GM23338 (cell line): Measurements from ENCODE around the gene NEO1. TPM values are rescaled to one million over a fixed set of nuclear protein-coding genes. Genes with fewer than 3 reads are reported as not detected.

Experiments used
- ATAC-seq: fragments of 200-7000 bp; cut with Tn5 transposase; 3 replicates; pipeline ENCODE4 v1.9.1; 2020
- DNase-seq: peaks from one replicate; pipeline ENCODE4 v3.0.0-alpha.2; 2015; ENCODE audit warnings: low spot score
- H2AFZ ChIP-seq: fragments of 200-600 bp; sonication (generic); 2 replicates; pipeline ENCODE4 v1.8.0; 2016; ENCODE audit warnings: antibody characterized with exemption, mild to moderate bottlenecking, moderate library complexity
- H3F3A ChIP-seq: fragments of 200-600 bp; sonication (generic); replicated peaks from 2 replicates; pipeline ENCODE4 v1.8.0; 2017; ENCODE audit warnings: antibody characterized with exemption, mixed run types, low read depth
- H3K27ac ChIP-seq: fragments of 200-600 bp; sonication (generic); 2 replicates; pipeline ENCODE4 v1.6.1; 2016; ENCODE audit warnings: low read depth
- H3K27me3 ChIP-seq: fragments of 200-600 bp; sonication (generic); 2 replicates; pipeline ENCODE4 v1.8.0; 2016; ENCODE audit warnings: mild to moderate bottlenecking, mixed run types, moderate library complexity; ENCODE audit not compliant: insufficient read depth
- H3K36me3 ChIP-seq: fragments of 200-600 bp; sonication (generic); 2 replicates; pipeline ENCODE4 v1.8.0; 2016; ENCODE audit warnings: mild to moderate bottlenecking; ENCODE audit not compliant: insufficient read depth
- H3K4me1 ChIP-seq: fragments of 200-600 bp; sonication (generic); 2 replicates; pipeline ENCODE4 v1.8.0; 2016; ENCODE audit warnings: mild to moderate bottlenecking, moderate library complexity; ENCODE audit not compliant: insufficient read depth
- H3K4me2 ChIP-seq: fragments of 200-600 bp; sonication (generic); 2 replicates; pipeline ENCODE4 v1.7.1; 2017; ENCODE audit warnings: mixed run types
- H3K4me3 ChIP-seq: fragments of 200-600 bp; sonication (generic); 2 replicates; pipeline ENCODE4 v1.6.1; 2016; ENCODE audit warnings: mixed run types
- H3K79me2 ChIP-seq: fragments of 200-600 bp; sonication (generic); replicated peaks from 2 replicates; pipeline ENCODE4 v1.8.0; 2017; ENCODE audit warnings: mild to moderate bottlenecking; ENCODE audit not compliant: insufficient read depth
- H3K9me2 ChIP-seq: fragments of 200-600 bp; sonication (generic); 2 replicates; pipeline ENCODE4 v1.8.0; 2017; ENCODE audit not compliant: insufficient read depth
- H4K20me1 ChIP-seq: fragments of 200-600 bp; sonication (generic); replicated peaks from 2 replicates; pipeline ENCODE4 v1.8.0; 2017; ENCODE audit warnings: mild to moderate bottlenecking; ENCODE audit not compliant: insufficient read depth
- H3K27ac Mint-ChIP-seq: 2 replicates; pipeline ENCODE4 v1.8.0; 2020; ENCODE audit warnings: inconsistent platforms, mild to moderate bottlenecking, moderate library complexity, mixed read lengths
- H3K27me3 Mint-ChIP-seq: 3 replicates; pipeline ENCODE4 v1.8.0; 2022; ENCODE audit warnings: low read depth, mild to moderate bottlenecking, moderate library complexity, mixed read lengths, inconsistent platforms; ENCODE audit not compliant: insufficient read depth, poor library complexity
- H3K36me3 Mint-ChIP-seq: 3 replicates; pipeline ENCODE4 v1.8.0; 2021; ENCODE audit warnings: low read depth, mild to moderate bottlenecking, inconsistent platforms, moderate library complexity, mixed read lengths
- H3K4me1 Mint-ChIP-seq: 3 replicates; pipeline ENCODE4 v1.8.0; 2020; ENCODE audit warnings: mild to moderate bottlenecking, inconsistent platforms, mixed read lengths
- H3K4me3 Mint-ChIP-seq: 3 replicates; pipeline ENCODE4 v1.8.0; 2021; ENCODE audit warnings: moderate library complexity, mild to moderate bottlenecking, inconsistent platforms, mixed read lengths
- H3K9me3 Mint-ChIP-seq: 3 replicates; pipeline ENCODE4 v1.8.0; 2020; ENCODE audit warnings: moderate library complexity, mild to moderate bottlenecking, inconsistent platforms, mixed read lengths
- CREB1 ChIP-seq: fragments of 250-450 bp; sonication (Bioruptor Pico); IDR thresholded peaks from 2 replicates; pipeline ENCODE4 v1.5.0; 2020; ENCODE audit warnings: low read depth, mild to moderate bottlenecking, moderate library complexity
- EZH2 ChIP-seq: fragments of 200-600 bp; sonication (generic); IDR thresholded peaks from one replicate; pipeline ENCODE4 v1.8.0; 2017; ENCODE audit warnings: antibody characterized with exemption, mild to moderate bottlenecking, low read depth; ENCODE audit not compliant: unreplicated experiment
- EZH2phosphoT487 ChIP-seq: fragments of 200-600 bp; sonication (generic); IDR thresholded peaks from one replicate; pipeline ENCODE4 v1.8.1; 2018; ENCODE audit warnings: antibody characterized with exemption; ENCODE audit not compliant: unreplicated experiment
- JUNB ChIP-seq: IDR thresholded peaks from one replicate; pipeline ENCODE4 v1.6.1; 2016; ENCODE audit warnings: antibody characterized with exemption; ENCODE audit not compliant: unreplicated experiment
- NANOG ChIP-seq: IDR thresholded peaks from 2 replicates; pipeline ENCODE4 v1.6.1; 2016; ENCODE audit warnings: antibody characterized with exemption, borderline replicate concordance
- POLR2AphosphoS5 ChIP-seq: IDR thresholded peaks from 2 replicates; pipeline ENCODE4 v1.6.1; 2016; ENCODE audit warnings: antibody characterized with exemption, low read depth
- STAT1 ChIP-seq: IDR thresholded peaks from one replicate; pipeline ENCODE4 v1.6.1; 2016; ENCODE audit warnings: antibody characterized with exemption; ENCODE audit not compliant: unreplicated experiment
- ZNF114 ChIP-seq: fragments of 250-450 bp; sonication (Bioruptor Pico); IDR thresholded peaks from 2 replicates; pipeline ENCODE4 v1.5.0; 2020; ENCODE audit warnings: mild to moderate bottlenecking, moderate library complexity
- ZNF331 ChIP-seq: fragments of 250-450 bp; sonication (Bioruptor Pico); IDR thresholded peaks from 2 replicates; pipeline ENCODE4 v1.5.0; 2020; ENCODE audit warnings: low read depth, mild to moderate bottlenecking, moderate library complexity
- polyA plus RNA-seq: library from polyadenylated mRNA; unstranded; fragments of >200 nt; fragmentation: Nextera tagmentation; extraction: Ambion mirVana; gene quantifications from 2 replicates; pipeline ENCODE4 v1.2.1, GENCODE V29; 2016
- total RNA-seq: library from RNA; depleted of rRNA; stranded (reverse); fragments of >200 nt; shearing (Covaris generic); gene quantifications from 2 replicates; pipeline ENCODE4 v1.2.3, GENCODE V29; 2014
- TF ChIP-seq, protein P1 (sequence below), 2 experiments: fragments of 200-600 bp in 1 of 2; sonication (generic) in 1 of 2; conservative IDR thresholded peaks; 2 replicates each; pipeline versions ENCODE4 v1.5.1 to v1.6.1; 2016 to 2017; ENCODE audit warnings: antibody characterized with exemption in 2 of 2, low read depth in 2 of 2, mild to moderate bottlenecking in 2 of 2, moderate library complexity in 1 of 2
- TF ChIP-seq, protein P2 (sequence below): IDR thresholded peaks from one replicate; pipeline ENCODE4 v1.6.1; 2018; ENCODE audit warnings: antibody characterized with exemption; ENCODE audit not compliant: unreplicated experiment

The NEO1 gene
- total and polyA plus RNA-seq, 2 experiments from 2014 or later, result 8.4 to 45.8 TPM

DNA sequence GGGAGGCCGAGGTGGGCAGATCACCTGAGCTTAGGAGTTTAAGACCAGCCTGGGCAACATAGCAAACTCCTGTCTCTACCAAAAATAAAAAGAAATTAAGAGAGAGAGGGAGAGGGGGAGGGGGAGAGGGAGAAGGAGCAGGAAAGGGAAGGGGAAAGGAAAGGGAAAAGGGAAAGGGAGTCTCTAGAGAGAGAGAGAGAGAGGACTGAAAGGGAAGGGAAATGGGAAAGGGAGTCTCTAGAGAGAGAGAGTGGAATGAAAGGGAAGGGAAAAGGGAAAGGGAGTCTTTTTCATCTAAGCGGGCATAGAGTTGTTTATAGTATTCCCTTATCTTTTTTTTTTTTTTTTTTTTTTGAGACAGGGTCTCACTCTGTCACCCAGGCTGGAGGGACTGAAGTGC, 148.1 kb downstream of the NEO1 start:
- no peak overlapping the region for H3K27ac Mint-ChIP-seq

DNA sequence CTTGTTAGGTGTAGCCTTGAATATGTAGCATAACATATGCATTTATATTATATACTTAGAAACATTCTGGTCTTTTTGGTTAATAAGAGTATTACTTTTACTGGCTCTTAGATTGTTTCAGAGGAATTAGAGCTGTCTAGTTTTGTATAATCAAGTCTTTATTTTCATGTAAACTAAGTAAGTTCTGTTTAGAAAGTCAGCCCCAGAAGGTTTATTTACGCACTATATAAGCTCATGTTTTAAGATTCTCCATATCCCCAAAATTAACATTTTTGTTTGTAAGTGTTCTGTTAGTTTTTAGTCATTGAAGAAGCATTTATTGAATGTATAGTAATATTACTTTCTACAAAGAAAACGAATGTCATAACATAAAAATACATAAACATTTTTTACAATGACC, 158.4 kb downstream of the NEO1 start:
- Histone ChIP-seq H3K36me3 (no peaks in the 10 kb centered on the region), H3K4me3 (no peak overlapping the region), H3K9me2 (no peaks in the 10 kb centered on the region), H3K4me1 (no peaks in the 10 kb centered on the region), H3K27me3 (no peaks in the 10 kb centered on the region), H3K79me2 (no peaks in the 10 kb centered on the region; the same call in 1 of the 2 replicates), H3K4me2 (no peak overlapping the region), H3F3A (no peaks in the 10 kb centered on the region), H4K20me1 (no peaks in the 10 kb centered on the region), H2AFZ (no peak overlapping the region), H3K27ac (no peak overlapping the region)
- DNase-seq (no peak), ATAC-seq (no peak)
- Mint-ChIP-seq H3K27me3 (no peaks in the 10 kb centered on the region), H3K4me3 (no peak overlapping the region), H3K36me3 (peaks cover 18% of the 10 kb centered on the region; the same call in 2 of the 3 replicates), H3K4me1 (no peaks in the 10 kb centered on the region), H3K9me3 (peaks cover 4% of the 10 kb centered on the region; the same call in 2 of the 3 replicates), H3K27ac (no peak overlapping the region)
- TF ChIP-seq STAT1, result no peak
- TF ChIP-seq, protein P1, sequence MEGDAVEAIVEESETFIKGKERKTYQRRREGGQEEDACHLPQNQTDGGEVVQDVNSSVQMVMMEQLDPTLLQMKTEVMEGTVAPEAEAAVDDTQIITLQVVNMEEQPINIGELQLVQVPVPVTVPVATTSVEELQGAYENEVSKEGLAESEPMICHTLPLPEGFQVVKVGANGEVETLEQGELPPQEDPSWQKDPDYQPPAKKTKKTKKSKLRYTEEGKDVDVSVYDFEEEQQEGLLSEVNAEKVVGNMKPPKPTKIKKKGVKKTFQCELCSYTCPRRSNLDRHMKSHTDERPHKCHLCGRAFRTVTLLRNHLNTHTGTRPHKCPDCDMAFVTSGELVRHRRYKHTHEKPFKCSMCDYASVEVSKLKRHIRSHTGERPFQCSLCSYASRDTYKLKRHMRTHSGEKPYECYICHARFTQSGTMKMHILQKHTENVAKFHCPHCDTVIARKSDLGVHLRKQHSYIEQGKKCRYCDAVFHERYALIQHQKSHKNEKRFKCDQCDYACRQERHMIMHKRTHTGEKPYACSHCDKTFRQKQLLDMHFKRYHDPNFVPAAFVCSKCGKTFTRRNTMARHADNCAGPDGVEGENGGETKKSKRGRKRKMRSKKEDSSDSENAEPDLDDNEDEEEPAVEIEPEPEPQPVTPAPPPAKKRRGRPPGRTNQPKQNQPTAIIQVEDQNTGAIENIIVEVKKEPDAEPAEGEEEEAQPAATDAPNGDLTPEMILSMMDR (conservative IDR thresholded peaks at IDR 0.05; ENCODE audit: low read depth in 2 of 2), result no peak
- TF ChIP-seq, protein P2, sequence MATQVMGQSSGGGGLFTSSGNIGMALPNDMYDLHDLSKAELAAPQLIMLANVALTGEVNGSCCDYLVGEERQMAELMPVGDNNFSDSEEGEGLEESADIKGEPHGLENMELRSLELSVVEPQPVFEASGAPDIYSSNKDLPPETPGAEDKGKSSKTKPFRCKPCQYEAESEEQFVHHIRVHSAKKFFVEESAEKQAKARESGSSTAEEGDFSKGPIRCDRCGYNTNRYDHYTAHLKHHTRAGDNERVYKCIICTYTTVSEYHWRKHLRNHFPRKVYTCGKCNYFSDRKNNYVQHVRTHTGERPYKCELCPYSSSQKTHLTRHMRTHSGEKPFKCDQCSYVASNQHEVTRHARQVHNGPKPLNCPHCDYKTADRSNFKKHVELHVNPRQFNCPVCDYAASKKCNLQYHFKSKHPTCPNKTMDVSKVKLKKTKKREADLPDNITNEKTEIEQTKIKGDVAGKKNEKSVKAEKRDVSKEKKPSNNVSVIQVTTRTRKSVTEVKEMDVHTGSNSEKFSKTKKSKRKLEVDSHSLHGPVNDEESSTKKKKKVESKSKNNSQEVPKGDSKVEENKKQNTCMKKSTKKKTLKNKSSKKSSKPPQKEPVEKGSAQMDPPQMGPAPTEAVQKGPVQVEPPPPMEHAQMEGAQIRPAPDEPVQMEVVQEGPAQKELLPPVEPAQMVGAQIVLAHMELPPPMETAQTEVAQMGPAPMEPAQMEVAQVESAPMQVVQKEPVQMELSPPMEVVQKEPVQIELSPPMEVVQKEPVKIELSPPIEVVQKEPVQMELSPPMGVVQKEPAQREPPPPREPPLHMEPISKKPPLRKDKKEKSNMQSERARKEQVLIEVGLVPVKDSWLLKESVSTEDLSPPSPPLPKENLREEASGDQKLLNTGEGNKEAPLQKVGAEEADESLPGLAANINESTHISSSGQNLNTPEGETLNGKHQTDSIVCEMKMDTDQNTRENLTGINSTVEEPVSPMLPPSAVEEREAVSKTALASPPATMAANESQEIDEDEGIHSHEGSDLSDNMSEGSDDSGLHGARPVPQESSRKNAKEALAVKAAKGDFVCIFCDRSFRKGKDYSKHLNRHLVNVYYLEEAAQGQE, result no peak
- TF ChIP-seq NANOG, result no peak

More for the DNA sequence above, 148.1 kb downstream of the NEO1 start:
- Mint-ChIP-seq H3K9me3 (no peaks in the 10 kb centered on the region; the same call in 2 of the 3 replicates), H3K4me1 (no peaks in the 10 kb centered on the region), H3K4me3 (no peak overlapping the region), H3K36me3 (peaks cover 21% of the 10 kb centered on the region), H3K27me3 (peaks cover 2% of the 10 kb centered on the region)
- H3K79me2 ChIP-seq, result no peaks in the 10 kb centered on the region
- no peaks in the 10 kb centered on the region for H3K4me1 ChIP-seq
- no peak overlapping the region for H3K4me3 ChIP-seq
- no peaks in the 10 kb centered on the region for H3K9me2 ChIP-seq
- TF ChIP-seq EZH2 (no peak), NANOG (no peak), ZNF114 (no peak), POLR2AphosphoS5 (no peak), EZH2phosphoT487 (no peak), CREB1 (no peak), STAT1 (no peak), JUNB (no peak), ZNF331 (CRISPR knock-in tag) (no peak)
- TF ChIP-seq, protein P1 (conservative IDR thresholded peaks at IDR 0.05; ENCODE audit: low read depth in 2 of 2), result no peak
- TF ChIP-seq, protein P2, result no peak
- H3K27ac ChIP-seq, result no peak overlapping the region
- H3F3A ChIP-seq, result no peaks in the 10 kb centered on the region
- no peaks in the 10 kb centered on the region for H3K27me3 ChIP-seq
- no peaks in the 10 kb centered on the region for H4K20me1 ChIP-seq
- peaks cover 3% of the 10 kb centered on the region; the same call in 1 of the 2 replicates for H3K36me3 ChIP-seq
- no peak overlapping the region for H3K4me2 ChIP-seq
- no peak overlapping the region for H2AFZ ChIP-seq
- DNase-seq (no peak), ATAC-seq (no peak)
